ENCODE results near the gene TMC7. TPM values are rescaled to one million over a fixed set of nuclear protein-coding genes. Genes with fewer than 3 reads are reported as not detected.

The TMC7 gene
- polyA plus RNA-seq, 1 of the 3 experiments (the other 2 are of a cell fraction) = 0.66 TPM

DNA sequence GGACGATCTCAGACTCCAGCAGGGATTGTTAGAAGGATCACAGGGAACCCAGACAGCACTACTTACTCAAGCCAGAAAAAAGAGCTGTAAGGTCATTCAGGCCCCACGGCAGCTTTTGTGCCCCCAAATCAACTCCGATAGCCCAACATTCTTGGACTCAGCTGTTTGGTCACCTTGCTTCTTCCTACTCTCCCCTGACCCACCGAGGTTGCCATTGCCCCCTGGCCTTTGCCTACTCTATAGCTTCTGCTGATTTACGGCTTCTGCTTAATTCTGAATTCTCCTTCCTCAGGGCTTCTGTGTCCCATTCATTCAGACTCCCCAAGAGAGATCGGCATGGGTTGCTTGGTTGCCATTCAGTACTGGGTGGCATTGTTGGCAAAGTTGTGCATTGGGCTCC lies 121.4 kb downstream of the TMC7 start (continued):
- TF ChIP-seq, protein P1, sequence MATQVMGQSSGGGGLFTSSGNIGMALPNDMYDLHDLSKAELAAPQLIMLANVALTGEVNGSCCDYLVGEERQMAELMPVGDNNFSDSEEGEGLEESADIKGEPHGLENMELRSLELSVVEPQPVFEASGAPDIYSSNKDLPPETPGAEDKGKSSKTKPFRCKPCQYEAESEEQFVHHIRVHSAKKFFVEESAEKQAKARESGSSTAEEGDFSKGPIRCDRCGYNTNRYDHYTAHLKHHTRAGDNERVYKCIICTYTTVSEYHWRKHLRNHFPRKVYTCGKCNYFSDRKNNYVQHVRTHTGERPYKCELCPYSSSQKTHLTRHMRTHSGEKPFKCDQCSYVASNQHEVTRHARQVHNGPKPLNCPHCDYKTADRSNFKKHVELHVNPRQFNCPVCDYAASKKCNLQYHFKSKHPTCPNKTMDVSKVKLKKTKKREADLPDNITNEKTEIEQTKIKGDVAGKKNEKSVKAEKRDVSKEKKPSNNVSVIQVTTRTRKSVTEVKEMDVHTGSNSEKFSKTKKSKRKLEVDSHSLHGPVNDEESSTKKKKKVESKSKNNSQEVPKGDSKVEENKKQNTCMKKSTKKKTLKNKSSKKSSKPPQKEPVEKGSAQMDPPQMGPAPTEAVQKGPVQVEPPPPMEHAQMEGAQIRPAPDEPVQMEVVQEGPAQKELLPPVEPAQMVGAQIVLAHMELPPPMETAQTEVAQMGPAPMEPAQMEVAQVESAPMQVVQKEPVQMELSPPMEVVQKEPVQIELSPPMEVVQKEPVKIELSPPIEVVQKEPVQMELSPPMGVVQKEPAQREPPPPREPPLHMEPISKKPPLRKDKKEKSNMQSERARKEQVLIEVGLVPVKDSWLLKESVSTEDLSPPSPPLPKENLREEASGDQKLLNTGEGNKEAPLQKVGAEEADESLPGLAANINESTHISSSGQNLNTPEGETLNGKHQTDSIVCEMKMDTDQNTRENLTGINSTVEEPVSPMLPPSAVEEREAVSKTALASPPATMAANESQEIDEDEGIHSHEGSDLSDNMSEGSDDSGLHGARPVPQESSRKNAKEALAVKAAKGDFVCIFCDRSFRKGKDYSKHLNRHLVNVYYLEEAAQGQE (IDR thresholded peaks at IDR 0.05; ENCODE audit: low read depth, low read length) = no peak
- TF ChIP-seq, protein P2, sequence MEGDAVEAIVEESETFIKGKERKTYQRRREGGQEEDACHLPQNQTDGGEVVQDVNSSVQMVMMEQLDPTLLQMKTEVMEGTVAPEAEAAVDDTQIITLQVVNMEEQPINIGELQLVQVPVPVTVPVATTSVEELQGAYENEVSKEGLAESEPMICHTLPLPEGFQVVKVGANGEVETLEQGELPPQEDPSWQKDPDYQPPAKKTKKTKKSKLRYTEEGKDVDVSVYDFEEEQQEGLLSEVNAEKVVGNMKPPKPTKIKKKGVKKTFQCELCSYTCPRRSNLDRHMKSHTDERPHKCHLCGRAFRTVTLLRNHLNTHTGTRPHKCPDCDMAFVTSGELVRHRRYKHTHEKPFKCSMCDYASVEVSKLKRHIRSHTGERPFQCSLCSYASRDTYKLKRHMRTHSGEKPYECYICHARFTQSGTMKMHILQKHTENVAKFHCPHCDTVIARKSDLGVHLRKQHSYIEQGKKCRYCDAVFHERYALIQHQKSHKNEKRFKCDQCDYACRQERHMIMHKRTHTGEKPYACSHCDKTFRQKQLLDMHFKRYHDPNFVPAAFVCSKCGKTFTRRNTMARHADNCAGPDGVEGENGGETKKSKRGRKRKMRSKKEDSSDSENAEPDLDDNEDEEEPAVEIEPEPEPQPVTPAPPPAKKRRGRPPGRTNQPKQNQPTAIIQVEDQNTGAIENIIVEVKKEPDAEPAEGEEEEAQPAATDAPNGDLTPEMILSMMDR (IDR thresholded peaks at IDR 0.05) = no peak

DNA sequence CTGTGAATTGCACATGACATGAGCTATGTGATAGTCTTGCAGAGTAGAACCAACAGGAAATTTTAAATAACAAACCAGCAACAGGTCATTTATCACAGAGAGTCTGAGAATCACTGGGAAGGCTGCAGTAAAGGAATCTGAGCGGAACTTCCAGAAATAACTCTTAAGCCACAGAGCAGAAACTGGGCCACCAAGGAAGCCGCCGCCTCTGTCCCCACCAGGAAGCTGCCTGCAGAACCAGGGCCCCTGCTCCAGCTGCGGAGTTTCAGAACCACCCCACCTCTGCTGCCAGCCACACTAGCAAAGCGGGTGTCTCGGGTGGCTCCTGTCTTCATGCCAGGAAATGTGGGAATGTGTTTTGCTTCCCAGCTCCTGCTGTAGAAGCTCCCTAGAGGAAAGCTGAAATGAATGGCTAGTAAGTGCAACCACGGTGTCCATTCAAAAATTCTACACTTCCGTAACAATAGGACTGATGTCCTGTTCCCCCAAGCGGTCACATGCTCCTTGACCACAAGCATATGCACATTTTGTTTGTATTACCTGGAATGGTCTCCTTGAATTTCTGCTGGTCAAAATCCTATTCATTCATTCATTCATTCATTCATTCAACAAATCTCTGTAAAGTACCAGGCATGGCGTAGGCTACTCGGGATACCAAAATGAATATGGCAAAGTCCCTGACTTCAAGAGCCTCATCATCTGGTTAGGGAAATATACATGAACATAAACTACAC lies 122.3 kb downstream of the TMC7 start:
- 78% methylated on average over 10 of the region's 11 CpGs for WGBS (ENCODE audit: low lambda C conversion rate)
- no peak overlapping the region for H3K27ac ChIP-seq (ENCODE audit: low read depth in 2 of 2, low read length in 1 of 2)
- no peaks in the 10 kb centered on the region for H3K27me3 ChIP-seq (ENCODE audit: insufficient read depth)
- no peak overlapping the region for H3K4me2 ChIP-seq
- no peaks in the 10 kb centered on the region for H3K9me2 ChIP-seq
- H3K9ac ChIP-seq = no peak overlapping the region
- CTCF ChIA-PET = interaction anchor here (1.1 to 7.7 kb wide), 2 partner anchors 16 to 20 kb away, joined by 3 to 35 read pairs; no protein-coding TSS in a partner anchor
- H4K20me1 ChIP-seq (ENCODE audit: insufficient read depth) = no peaks in the 10 kb centered on the region
- no peaks in the 10 kb centered on the region for H3K79me2 ChIP-seq (ENCODE audit: insufficient read depth)
- H3K4me3 ChIP-seq (ENCODE audit: low read depth in 2 of 2, low read length in 1 of 2) = no peak overlapping the region
- no peaks in the 10 kb centered on the region for H3K9me3 ChIP-seq
- no peaks in the 10 kb centered on the region for H3K4me1 ChIP-seq (ENCODE audit: control insufficient read depth in 1 of 2, insufficient read depth in 2 of 2, low read depth in 1 of 2, low read length in 1 of 2)
- POLR2A ChIA-PET = no interaction called here
- H3F3A ChIP-seq (replicated peaks; ENCODE audit: insufficient read depth) = peaks cover 3% of the 10 kb centered on the region
- no peaks in the 10 kb centered on the region for H3K36me3 ChIP-seq (replicated peaks in 1 of 2; ENCODE audit: control insufficient read depth in 1 of 2, insufficient read depth in 2 of 2, low read length in 1 of 2)
- DNase-seq = no peak
- H2AFZ ChIP-seq (ENCODE audit: low read depth) = no peak overlapping the region
- TF ChIP-seq RAD21 (IDR thresholded peaks at IDR 0.05; ENCODE audit: low read length) = no peak
- no peak for TF ChIP-seq GATA2 (CRISPR knock-in tag; IDR thresholded peaks at IDR 0.05)
- TF ChIP-seq POLR2AphosphoS5 (IDR thresholded peaks at IDR 0.05; ENCODE audit: low read depth, low read length) = no peak
- TF ChIP-seq, protein P3, sequence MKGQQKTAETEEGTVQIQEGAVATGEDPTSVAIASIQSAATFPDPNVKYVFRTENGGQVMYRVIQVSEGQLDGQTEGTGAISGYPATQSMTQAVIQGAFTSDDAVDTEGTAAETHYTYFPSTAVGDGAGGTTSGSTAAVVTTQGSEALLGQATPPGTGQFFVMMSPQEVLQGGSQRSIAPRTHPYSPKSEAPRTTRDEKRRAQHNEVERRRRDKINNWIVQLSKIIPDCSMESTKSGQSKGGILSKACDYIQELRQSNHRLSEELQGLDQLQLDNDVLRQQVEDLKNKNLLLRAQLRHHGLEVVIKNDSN (IDR thresholded peaks at IDR 0.05; ENCODE audit: borderline replicate concordance, low read depth) = no peak
- TF ChIP-seq ELF1 (IDR thresholded peaks at IDR 0.05) = no peak
- no peak for TF ChIP-seq NFIC (IDR thresholded peaks at IDR 0.05; ENCODE audit: borderline replicate concordance)
- TF ChIP-seq RXRA (IDR thresholded peaks at IDR 0.05; ENCODE audit: borderline replicate concordance, low read depth) = no peak
- TF ChIP-seq, protein P1 (IDR thresholded peaks at IDR 0.05; ENCODE audit: low read depth, low read length) = no peak
- no peak for TF ChIP-seq NRF1 (IDR thresholded peaks at IDR 0.05; ENCODE audit: low read depth, low read length)
- no peak for TF ChIP-seq CHD2 (IDR thresholded peaks at IDR 0.05; ENCODE audit: low read length, partially characterized antibody)
- no peak for TF ChIP-seq MXI1 (IDR thresholded peaks at IDR 0.05; ENCODE audit: low read depth, low read length)
- TF ChIP-seq EZH2phosphoT487 (IDR thresholded peaks at IDR 0.05; ENCODE audit: borderline replicate concordance, low read depth) = no peak
- no peak for TF ChIP-seq YY1 (IDR thresholded peaks at IDR 0.05; ENCODE audit: low read depth)
- no peak for TF ChIP-seq FOXJ3 (CRISPR knock-in tag; IDR thresholded peaks at IDR 0.05)
- TF ChIP-seq, protein P4, sequence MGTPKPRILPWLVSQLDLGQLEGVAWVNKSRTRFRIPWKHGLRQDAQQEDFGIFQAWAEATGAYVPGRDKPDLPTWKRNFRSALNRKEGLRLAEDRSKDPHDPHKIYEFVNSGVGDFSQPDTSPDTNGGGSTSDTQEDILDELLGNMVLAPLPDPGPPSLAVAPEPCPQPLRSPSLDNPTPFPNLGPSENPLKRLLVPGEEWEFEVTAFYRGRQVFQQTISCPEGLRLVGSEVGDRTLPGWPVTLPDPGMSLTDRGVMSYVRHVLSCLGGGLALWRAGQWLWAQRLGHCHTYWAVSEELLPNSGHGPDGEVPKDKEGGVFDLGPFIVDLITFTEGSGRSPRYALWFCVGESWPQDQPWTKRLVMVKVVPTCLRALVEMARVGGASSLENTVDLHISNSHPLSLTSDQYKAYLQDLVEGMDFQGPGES (IDR thresholded peaks at IDR 0.05; ENCODE audit: low read depth, low read length) = no peak
- TF ChIP-seq, protein P5, sequence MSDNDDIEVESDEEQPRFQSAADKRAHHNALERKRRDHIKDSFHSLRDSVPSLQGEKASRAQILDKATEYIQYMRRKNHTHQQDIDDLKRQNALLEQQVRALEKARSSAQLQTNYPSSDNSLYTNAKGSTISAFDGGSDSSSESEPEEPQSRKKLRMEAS (IDR thresholded peaks at IDR 0.05; ENCODE audit: low read depth) = no peak

All from SK-N-SH (cell line).